ENCODE results near the gene ZNF740. TPM values are rescaled to one million over a fixed set of nuclear protein-coding genes. Genes with fewer than 3 reads are reported as not detected.
A peak's percentile ranks its signal among the peaks of the same experiment; 100 is the strongest.

The ZNF740 gene
- total and polyA plus RNA-seq, 2 of the 8 experiments (the other 6 are each of a cell fraction or from before 2014, with no cell fraction given), result 8.2 to 40.0 TPM

DNA sequence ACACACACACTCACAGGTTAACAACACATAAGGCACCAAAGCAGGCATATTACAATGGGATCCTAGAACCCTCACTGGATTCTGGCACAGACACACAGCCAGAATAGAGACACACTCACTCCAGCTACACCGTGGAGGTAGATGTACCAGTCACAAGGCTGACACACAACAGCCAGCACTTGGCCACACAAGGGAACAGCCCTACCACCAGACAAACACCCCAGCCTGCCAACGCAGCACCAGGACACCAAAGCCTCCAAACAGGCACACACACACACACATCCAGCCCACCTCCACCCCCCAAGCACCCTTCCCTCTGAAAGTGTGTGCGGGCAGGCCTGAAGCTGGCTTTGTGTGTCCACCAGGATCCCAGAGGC is 37.4 kb downstream of the ZNF740 start:
- POLR2A ChIA-PET (ENCODE audit: partially characterized antibody), result interaction anchor here (0.7 to 13.6 kb wide), 25 partner anchors 9 to 284 kb away, joined by 3 to 151 read pairs (median 4); partner anchors contain the start of genes AAAS, CSAD, EIF4B and ESPL1
- H3K23ac ChIP-seq (ENCODE audit: insufficient read length), result peak overlapping the region; percentile 23
- peaks cover 26 to 64% (median 47%) of the 10 kb centered on the region in 4 experiments for H3K4me1 ChIP-seq (replicated peaks in 1 of 4; ENCODE audit: control insufficient read depth in 3 of 4, insufficient read depth in 4 of 4, low read length in 3 of 4)
- H3K4me3 ChIP-seq (ENCODE audit: extremely low read depth in 1 of 4, insufficient read depth in 2 of 4, low read depth in 3 of 4, low read length in 4 of 4), result peak overlapping the region; percentile 84 to 97 (median 88); a peak in 6 of 8 replicates
- H3K79me2 ChIP-seq (ENCODE audit: control insufficient read depth in 1 of 2, insufficient read depth in 2 of 2, low read length in 2 of 2), result peaks cover 16 to 36% of the 10 kb centered on the region in 2 experiments
- peak overlapping the region; percentile 100 for H2BK12ac ChIP-seq (ENCODE audit: low read depth, low read length)
- H3K79me1 ChIP-seq (ENCODE audit: low read depth, low read length), result peaks cover 17% of the 10 kb centered on the region
- peak overlapping the region; percentile 72; the same call in 1 of the 2 replicates for H3K27ac ChIP-seq (ENCODE audit: low read depth, low read length)
- peak overlapping the region; percentile 98; the same call in 1 of the 2 replicates for H2BK15ac ChIP-seq (ENCODE audit: low read length)
- H4K5ac ChIP-seq (ENCODE audit: insufficient read length, low read depth, low read length), result peak overlapping the region; percentile 91
- H3K18ac ChIP-seq (ENCODE audit: extremely low read depth, low read length), result peak overlapping the region; percentile 100
- H4K8ac ChIP-seq (ENCODE audit: extremely low read depth, insufficient read depth, low read length), result no peak overlapping the region
- TF ChIP-seq POLR2A (IDR thresholded peaks at IDR 0.05; ENCODE audit: control extremely low read depth in 1 of 2, low read depth in 2 of 2, low read length in 2 of 2) (no peak), EZH2 (IDR thresholded peaks at IDR 0.05; ENCODE audit: low read depth, low read length, severe bottlenecking) (peak; percentile 21), SP4 (IDR thresholded peaks at IDR 0.05; ENCODE audit: low read length) (no peak), SUZ12 (IDR thresholded peaks at IDR 0.05; ENCODE audit: low read length) (no peak), NANOG (IDR thresholded peaks at IDR 0.05; ENCODE audit: insufficient read depth, low read depth, low read length, poor library complexity, severe bottlenecking) (no peak), RAD21 (IDR thresholded peaks at IDR 0.05 in 1 of 2, conservative IDR thresholded peaks at IDR 0.05 in 1 of 2; ENCODE audit: low read depth in 2 of 2, low read length in 2 of 2) (no peak), KDM5A (IDR thresholded peaks at IDR 0.05; ENCODE audit: low read length) (no peak)
- 13% methylated on average over 3 of the region's 3 CpGs; no CpG with 5 or more reads in 1 of the 2 experiments for WGBS, 2 experiments (ENCODE audit: extremely low coverage in 1 of 2, insufficient coverage in 1 of 2, insufficient read length in 1 of 2, insufficient replicate concordance in 2 of 2, low coverage in 1 of 2, low lambda C conversion rate in 2 of 2, missing lambda C conversion rate in 1 of 2)
- H3K9me3 ChIP-seq (ENCODE audit: insufficient read depth in 2 of 2, low read depth in 1 of 2, low read length in 1 of 2), result no peaks in the 10 kb centered on the region
- H2BK120ac ChIP-seq (replicated peaks; ENCODE audit: low read depth, low read length), result peak overlapping the region; percentile 93
- H4K20me1 ChIP-seq (replicated peaks in 1 of 2; ENCODE audit: control insufficient read depth in 1 of 2, insufficient read depth in 2 of 2, low read length in 2 of 2), result peaks cover 0 to 4% of the 10 kb centered on the region in 2 experiments
- peak overlapping the region; percentile 99 to 100 for H3K4me2 ChIP-seq (ENCODE audit: insufficient read depth in 1 of 2, low read depth in 2 of 2, low read length in 2 of 2)
- no peak for DNase-seq (ENCODE audit: low read depth in 1 of 2, low spot score in 2 of 2)
- H2BK5ac ChIP-seq (ENCODE audit: low read depth, low read length), result peak overlapping the region; percentile 100
- peaks cover 4 to 20% (median 10%) of the 10 kb centered on the region in 4 experiments for H3K36me3 ChIP-seq (ENCODE audit: control insufficient read depth in 2 of 4, insufficient read depth in 4 of 4, low read length in 3 of 4)
- no peak overlapping the region for H2AFZ ChIP-seq (ENCODE audit: low read length)
- peak overlapping the region; percentile 99 for H4K91ac ChIP-seq (replicated peaks; ENCODE audit: insufficient read length, low read length)
- CTCF ChIA-PET (ENCODE audit: partially characterized antibody), result interaction anchor here (1.3 to 22.3 kb wide), 7 partner anchors 7 to 164 kb away, joined by 3 to 654 read pairs (median 198); partner anchors contain the start of genes AAAS, ESPL1, MYG1 and PFDN5
- H3K9ac ChIP-seq (replicated peaks in 1 of 4; ENCODE audit: extremely low read depth in 1 of 4, low read depth in 3 of 4, low read length in 3 of 4), result peak overlapping the region in 2 of 4 experiments; percentile 9 to 55; a peak in 4 of 7 replicates
- peak overlapping the region; percentile 99 for H2BK20ac ChIP-seq (ENCODE audit: low read length)
- H3K27me3 ChIP-seq (replicated peaks in 1 of 4; ENCODE audit: control insufficient read depth in 3 of 4, extremely low read depth in 1 of 4, insufficient read depth in 3 of 4, low read length in 3 of 4), result peaks cover 0 to 3% (median 0%) of the 10 kb centered on the region in 4 experiments; a peak in 1 of 7 replicates
- H3K4ac ChIP-seq (replicated peaks; ENCODE audit: insufficient read length, low read depth, low read length), result peak overlapping the region; percentile 98
- peak overlapping the region; percentile 49 for H3K56ac ChIP-seq (replicated peaks; ENCODE audit: insufficient read length, low read depth, low read length)
- peak overlapping the region; percentile 0 for H3K14ac ChIP-seq (ENCODE audit: insufficient read length)
- H2AK5ac ChIP-seq (ENCODE audit: low read depth, low read length), result peak overlapping the region; percentile 83; the same call in 1 of the 2 replicates
- no peak for FAIRE-seq
- H3K23me2 ChIP-seq (ENCODE audit: low read depth, low read length), result peaks cover 26% of the 10 kb centered on the region
